Non-pigmented ciliary epithelial cell (primary cell): ENCODE data around the gene TPSG1.
"Not testable (repeated sequence)": the region's sequence is repeated elsewhere in the genome, so short reads cannot be mapped to it uniquely, and the experiment has no call there.

Experiments used
- DNase-seq: peaks from one replicate; pipeline ENCODE4 v3.0.0-alpha.2; 2010; ENCODE audit warnings: low read depth

Gene TPSG1

DNA sequence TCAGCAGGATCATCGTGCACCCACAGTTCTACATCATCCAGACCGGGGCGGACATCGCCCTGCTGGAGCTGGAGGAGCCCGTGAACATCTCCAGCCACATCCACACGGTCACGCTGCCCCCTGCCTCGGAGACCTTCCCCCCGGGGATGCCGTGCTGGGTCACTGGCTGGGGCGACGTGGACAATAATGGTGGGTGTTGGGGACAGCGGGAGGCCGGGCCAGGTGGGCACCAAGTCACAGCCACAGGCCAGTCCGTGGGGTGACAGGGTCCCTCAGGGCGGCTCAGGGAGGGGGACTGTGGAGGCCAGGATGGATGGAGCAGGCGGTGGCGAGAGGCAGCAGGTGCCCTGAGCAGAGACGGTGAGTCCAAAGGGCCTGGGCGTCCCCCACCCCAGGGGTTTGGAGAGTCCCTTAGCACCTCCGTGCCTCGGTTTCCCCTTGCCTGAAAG is 31.8 kb upstream of the TPSG1 start:
- no peak for DNase-seq

DNA sequence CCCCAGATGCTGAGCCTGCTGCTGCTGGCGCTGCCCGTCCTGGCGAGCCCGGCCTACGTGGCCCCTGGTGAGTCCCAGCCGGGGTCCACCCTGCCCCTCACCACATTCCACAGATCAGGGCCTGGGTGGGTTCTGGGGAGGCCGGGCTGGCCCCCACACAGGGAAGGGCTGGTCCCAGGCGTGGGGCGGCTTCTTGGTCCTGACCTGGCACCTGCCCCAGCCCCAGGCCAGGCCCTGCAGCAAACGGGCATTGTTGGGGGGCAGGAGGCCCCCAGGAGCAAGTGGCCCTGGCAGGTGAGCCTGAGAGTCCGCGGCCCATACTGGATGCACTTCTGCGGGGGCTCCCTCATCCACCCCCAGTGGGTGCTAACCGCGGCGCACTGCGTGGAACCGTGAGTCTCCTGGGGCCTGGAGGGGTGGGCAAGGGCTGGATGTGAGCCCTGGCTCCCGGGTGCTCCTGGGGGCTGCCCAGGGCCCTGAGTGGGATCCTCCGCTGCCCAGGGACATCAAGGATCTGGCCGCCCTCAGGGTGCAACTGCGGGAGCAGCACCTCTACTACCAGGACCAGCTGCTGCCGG is 31.3 kb upstream of the TPSG1 start:
- not testable (repeated sequence) for DNase-seq

DNA sequence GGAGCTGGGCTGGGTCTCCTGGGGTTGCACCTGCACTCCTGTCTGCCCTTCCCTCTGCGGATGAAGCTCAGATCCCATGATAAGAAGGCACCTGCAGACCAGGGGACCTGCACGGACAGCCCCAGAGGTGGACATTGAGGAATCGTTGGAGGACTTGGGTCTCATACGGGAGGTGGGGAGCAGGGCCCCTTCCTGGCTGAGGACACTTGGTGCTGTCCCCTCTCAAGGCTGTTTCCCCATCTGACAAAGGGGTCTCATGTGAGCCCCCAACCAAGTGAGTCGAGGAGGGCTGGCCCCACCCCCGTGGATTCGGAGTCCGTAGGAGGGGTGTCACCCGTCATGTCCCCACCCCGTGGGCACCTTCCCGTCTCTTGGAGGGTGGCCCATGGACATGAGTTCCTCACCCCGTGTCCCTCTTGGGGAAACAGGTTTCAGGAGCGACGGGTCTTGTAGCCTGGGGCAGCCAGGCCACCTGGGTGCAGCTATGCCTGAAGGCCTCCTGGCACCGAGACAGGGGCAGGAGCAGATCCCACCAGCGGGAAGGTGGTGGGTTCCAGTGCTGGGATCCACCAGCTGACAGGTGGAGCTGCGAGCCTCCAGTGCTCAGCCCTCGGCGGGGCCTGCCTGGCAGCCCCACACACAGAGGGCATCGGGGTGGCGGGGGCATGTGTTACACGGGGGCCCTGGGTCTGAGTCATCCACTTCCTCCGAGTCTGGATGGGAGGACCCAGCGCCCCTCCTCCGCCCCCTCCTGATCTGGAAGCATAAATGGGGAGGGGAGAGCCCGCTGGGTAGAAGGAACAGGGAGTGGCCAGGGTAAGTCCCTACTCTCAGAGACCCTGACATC is 30.4 kb upstream of the TPSG1 start, which contains the start of gene TPSD1:
Gene TPSD1 (plus strand): TSS at position 794 of the 847 bp plus-strand sequence. CDS start 212 bp downstream, outside the sequence.
- not testable (repeated sequence) for DNase-seq

DNA sequence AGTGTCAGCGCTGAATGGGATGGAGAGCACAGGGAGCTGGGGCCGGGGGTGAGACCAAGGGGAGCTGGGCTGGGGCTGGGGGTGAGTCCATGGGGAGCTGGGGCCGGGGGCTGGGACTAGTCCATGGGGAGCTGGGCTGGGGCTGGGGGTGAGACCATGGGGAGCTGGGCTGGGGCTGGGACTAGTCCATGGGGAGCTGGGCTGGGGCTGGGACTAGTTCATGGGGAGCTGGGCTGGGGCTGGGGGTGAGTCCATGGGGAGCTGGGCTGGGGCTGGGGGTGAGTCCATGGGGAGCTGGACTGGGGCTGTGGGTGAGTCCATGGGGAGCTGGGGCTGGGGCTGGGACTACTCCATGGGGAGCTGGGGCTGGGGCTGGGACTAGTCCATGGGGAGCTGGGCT is 29.8 kb upstream of the TPSG1 start:
- not testable (repeated sequence) for DNase-seq

DNA sequence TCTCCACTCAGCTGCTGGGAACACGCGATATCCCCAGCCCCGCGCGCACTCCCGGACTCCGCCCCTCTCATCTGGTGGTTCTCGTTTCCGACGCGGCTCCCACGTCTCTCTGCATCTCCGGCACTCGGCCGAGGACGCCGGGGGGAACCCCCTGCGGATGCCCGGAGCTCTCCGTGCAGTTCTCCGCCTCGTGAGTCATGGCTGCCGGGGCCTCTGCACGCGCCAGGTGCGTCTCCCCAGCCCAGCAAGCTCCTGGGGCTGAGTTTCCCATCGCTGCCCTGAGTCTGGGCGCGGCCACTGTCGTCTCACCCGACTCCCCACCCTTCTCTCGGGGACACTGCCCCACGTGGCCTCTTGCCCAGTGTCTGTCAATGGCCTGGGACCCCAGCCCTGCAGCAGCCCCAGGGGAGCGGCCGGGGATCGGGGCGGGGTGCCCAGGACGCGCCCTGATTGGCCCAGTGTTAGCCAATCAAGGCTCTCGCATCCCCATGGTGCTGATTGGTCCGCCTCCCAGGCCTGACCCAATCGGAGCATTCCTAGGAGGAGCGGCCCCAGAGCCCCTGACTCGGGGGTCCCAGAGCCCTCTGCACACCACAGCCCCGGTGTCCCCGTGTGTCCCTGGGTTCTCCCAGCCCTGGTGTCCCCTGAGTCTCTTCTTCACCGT is 28.8 kb upstream of the TPSG1 start:
- DNase-seq: not testable (repeated sequence)

DNA sequence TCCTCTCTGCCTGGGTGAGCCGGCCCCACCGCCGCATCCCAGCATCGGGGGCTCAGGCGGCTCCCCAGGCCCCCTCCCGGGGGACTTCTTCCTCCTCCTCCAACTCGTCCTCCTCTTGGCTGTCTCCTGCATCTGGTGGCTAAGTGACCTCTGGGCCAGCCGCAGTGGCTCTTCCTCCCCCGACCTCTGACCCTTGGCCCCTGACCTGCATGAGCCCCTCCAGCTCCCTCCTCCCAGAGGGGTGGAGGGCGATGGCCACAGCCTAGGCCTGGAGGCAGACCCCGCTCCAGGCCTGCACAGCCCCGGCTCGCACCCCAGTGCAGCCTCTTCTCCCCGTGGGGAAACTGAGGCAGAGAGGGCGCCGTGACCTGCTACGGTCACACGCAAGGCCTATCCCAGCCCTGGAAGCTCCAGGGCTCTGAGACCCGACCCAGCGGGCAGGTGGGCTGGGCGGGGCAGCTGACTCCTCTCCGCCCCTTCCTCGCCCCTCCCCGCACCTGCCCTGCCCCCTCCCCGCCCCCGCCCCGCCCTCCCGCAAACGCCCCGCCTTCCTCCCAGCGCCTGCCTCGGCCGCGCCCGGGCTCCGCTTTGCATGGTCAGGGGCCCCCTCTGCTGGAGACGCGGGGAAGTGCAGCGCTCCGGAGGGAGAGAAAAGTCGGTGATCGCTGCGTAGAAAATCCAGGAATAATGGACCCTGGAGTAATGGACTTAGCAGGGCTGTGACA is 24.1 kb upstream of the TPSG1 start:
- DNase-seq: not testable (repeated sequence)

DNA sequence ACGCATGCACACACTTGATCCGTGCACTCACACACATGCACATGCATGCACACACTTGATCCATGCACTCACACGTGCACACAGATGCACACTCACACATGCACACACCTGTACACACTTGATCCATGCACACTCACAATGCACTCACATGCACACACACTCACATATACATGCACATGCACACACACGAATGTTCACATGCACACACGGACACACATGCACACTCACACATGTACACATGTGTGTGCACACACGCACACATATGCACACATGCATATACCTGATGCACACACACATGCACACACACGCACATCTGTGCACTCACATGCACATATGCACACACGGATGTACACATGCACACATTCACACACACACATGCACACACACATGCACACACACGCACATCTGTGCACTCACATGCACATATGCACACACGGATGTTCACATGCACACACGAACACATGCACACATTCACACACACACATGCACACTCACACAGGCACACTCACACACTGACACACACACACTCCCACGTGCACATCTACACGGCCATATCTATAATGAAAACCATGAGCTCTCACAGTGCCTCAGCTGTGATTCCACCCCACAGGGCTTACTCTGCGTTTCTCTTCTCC is 23.0 kb upstream of the TPSG1 start:
- DNase-seq: not testable (repeated sequence)

DNA sequence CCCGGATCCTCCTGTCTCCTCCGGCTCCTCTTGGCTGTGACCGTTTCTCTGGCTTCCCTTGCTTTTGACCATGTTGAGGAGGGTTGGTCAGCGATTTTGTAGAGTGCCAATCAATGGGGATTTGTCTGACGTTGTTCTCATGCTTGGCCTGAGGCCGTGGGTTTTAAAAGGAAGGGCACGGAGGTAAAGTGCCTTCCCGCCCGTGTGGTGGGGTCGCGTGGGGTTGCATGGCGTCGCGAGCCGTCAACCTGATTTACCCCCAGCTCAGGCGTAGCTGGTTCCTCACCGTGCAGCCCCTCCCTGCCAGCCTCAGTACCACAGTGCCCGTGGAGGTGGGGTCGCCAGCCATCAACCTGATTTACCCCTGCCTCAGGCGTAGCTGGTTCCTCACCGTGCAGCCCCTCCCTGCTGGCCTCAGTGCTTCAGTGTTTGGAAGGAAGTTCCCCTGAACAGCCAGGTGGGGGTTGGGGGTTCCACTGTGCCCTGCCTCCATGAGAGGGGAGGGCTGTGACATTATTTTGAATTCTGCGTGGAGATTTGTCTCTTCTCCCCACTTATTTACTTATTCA is 20.5 kb upstream of the TPSG1 start:
- no peak for DNase-seq

DNA sequence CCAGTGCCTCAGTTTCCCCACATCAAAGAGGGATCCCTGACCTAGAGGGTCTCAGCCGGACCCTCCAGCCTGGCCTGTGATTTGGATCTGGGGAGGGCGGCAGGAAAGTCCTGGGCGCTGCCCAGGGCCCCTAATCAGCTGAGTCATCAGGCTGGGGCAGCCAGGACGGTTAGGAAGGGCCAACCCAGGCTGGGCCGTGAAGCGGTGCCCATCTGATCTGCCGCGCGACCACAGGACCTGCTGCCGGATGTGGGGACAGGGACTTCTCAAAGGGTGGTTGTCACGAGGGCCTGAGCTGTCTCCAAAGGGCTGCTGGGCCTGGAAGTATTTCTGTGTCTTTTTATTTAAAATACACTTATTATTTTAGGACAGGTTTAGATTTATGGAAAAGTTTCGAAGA is 19.8 kb upstream of the TPSG1 start:
- DNase-seq: no peak

DNA sequence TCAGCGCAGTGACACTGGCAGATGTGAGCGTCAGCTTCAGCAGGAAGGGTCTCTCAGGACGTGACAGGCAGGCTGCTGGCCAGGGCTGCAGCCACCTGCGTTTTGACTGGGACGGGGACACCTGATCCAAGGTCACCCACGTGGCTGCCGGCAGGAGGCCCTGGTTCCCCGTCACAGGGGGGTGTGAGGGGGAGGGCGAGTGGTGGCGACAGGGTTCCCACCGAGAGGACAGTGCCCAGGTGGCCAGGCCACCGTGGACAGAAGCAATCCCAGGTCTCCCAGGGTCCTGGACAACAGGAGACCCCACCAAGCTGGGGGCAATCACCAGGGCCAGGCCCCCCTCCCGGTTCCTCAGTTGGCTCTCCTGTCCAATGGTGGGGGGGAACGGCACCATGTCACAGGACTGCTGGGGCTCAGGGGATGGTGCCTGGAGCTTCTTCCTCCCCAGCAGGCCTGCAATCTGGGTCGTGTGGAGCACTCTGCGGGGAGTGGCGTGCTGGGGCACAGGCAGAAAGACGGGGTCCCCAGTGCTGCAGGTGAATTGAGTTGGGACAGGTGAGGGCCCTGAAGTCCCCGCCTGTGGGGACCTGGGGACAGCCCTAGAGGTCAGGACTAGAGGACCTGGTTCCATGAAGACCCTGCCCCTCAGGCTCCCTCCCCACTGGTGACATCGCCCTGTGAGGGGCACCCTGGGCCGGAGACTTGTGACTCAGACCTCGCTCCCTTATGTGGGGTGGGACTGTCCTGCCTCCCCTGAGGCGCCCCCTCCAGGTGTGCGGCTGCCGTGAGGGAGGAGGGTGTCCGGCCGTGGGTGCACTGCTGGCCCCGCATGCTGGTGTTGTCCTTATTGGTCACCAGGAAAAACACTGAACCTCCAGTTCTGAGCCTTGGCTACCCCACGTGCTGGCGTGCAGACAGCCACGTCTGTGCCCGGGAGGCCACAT is 19.1 kb upstream of the TPSG1 start:
- DNase-seq: not testable (repeated sequence)

DNA sequence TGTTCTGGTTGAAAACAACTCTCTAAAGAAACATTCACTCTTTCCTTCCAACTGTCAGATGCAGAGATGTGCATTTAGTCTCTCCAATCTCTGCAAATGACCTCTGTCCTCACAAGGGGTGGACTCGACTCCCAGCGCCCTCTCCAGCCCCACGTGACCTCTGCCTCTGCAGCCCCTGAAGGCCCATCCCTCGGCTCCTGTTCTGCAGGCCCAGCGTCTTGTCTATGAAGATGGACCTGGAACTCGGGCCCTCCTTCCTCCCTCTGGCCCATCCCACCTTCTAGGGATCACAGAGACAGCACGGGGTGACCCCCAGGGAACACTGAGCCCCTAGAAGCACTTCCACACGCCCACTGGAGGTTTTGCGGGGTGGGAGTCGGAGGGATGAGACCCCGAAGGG is 18.3 kb upstream of the TPSG1 start:
- not testable (repeated sequence) for DNase-seq

DNA sequence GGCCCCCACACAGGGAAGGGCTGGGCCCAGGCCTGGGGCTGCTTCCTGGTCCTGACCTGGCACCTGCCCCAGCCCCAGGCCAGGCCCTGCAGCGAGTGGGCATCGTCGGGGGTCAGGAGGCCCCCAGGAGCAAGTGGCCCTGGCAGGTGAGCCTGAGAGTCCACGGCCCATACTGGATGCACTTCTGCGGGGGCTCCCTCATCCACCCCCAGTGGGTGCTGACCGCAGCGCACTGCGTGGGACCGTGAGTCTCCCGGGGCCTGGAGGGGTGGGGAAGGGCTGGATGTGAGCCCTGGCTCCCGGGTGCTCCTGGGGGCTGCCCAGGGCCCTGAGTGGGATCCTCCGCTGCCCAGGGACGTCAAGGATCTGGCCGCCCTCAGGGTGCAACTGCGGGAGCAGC is 16.0 kb upstream of the TPSG1 start:
- DNase-seq: not testable (repeated sequence)

DNA sequence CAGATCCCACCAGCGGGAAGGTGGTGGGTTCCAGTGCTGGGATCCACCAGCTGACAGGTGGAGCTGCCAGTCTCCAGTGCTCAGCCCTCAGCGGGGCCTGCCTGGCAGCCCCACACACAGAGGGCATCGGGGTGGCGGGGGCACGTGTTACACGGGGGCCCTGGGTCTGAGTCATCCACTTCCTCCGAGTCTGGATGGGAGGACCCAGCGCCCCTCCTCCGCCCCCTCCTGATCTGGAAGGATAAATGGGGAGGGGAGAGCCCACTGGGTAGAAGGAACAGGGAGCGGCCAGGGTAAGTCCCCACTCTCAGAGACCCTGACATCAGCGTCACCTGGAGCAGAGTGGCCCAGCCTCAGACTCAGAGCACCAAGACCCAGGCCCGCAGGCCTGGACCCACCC is 15.4 kb upstream of the TPSG1 start, which contains the start of gene TPSAB1:
Gene TPSAB1 (plus strand): TSS at position 270 of the 400 bp plus-strand sequence. CDS start 234 bp downstream, outside the sequence.
- DNase-seq: not testable (repeated sequence)

DNA sequence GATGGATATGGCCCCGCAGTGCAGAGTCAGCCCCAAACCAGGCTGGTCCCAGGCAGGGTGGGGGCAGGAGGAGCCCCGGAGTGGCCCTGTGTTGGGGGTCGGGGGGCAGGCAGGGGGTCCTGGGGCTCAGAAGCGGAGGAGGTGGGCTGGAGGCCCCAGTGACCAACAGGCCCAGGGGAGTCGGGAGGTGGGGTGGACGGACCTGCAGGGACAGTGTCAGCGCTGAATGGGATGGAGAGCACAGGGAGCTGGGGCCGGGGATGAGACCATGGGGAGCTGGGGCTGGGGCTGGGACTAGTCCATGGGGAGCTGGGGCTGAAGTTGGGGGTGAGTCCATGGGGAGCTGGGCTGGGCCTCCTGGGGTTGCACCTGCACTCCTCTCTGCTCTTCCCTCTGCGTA is 14.5 kb upstream of the TPSG1 start:
- not testable (repeated sequence) for DNase-seq

DNA sequence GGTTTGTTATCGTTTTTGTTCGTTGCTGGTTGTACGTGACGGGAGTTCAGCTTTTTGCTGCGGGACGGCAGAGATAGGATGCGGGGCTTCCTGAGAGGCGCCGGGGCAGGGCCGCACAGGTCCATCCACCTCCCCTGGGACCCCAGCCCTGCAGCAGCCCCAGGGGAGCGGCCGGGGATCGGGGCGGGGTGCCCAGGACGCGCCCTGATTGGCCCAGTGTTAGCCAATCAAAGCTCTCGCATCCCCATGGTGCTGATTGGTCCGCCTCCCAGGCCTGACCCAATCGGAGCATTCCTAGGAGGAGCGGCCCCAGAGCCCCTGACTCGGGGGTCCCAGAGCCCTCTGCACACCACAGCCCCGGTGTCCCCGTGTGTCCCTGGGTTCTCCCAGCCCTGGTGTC is 13.8 kb upstream of the TPSG1 start:
- DNase-seq: not testable (repeated sequence)

DNA sequence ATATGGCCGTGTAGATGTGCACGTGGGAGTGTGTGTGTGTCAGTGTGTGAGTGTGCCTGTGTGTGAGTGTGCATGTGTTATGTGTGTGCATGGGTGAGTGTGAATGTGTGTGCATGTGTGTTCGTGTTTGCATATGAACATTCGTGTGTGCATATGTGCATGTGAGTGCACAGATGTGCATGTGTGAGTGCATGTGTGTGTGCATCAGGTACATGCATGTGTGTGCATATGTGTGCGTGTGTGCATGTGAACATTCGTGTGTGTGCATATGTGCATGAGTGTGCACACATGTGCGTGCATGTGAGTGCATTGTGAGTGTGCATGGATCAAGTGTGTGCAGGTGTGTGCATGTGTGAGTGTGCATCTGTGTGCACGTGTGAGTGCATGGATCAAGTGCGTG is 12.9 kb upstream of the TPSG1 start:
- DNase-seq: no peak

DNA sequence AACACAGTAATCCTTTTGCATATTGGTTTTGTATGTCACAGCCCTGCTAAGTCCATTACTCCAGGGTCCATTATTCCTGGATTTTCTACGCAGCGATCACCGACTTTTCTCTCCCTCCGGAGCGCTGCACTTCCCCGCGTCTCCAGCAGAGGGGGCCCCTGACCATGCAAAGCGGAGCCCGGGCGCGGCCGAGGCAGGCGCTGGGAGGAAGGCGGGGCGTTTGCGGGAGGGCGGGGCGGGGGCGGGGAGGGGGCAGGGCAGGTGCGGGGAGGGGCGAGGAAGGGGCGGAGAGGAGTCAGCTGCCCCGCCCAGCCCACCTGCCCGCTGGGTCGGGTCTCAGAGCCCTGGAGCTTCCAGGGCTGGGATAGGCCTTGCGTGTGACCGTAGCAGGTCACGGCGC is 11.6 kb upstream of the TPSG1 start:
- not testable (repeated sequence) for DNase-seq

DNA sequence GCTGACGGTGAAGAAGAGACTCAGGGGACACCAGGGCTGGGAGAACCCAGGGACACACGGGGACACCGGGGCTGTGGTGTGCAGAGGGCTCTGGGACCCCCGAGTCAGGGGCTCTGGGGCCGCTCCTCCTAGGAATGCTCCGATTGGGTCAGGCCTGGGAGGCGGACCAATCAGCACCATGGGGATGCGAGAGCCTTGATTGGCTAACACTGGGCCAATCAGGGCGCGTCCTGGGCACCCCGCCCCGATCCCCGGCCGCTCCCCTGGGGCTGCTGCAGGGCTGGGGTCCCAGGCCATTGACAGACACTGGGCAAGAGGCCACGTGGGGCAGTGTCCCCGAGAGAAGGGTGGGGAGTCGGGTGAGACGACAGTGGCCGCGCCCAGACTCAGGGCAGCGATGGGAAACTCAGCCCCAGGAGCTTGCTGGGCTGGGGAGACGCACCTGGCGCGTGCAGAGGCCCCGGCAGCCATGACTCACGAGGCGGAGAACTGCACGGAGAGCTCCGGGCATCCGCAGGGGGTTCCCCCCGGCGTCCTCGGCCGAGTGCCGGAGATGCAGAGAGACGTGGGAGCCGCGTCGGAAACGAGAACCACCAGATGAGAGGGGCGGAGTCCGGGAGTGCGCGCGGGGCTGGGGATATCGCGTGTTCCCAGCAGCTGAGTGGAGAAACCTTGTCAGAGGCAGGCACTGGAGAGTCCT is 7.1 kb upstream of the TPSG1 start:
- DNase-seq: not testable (repeated sequence)

DNA sequence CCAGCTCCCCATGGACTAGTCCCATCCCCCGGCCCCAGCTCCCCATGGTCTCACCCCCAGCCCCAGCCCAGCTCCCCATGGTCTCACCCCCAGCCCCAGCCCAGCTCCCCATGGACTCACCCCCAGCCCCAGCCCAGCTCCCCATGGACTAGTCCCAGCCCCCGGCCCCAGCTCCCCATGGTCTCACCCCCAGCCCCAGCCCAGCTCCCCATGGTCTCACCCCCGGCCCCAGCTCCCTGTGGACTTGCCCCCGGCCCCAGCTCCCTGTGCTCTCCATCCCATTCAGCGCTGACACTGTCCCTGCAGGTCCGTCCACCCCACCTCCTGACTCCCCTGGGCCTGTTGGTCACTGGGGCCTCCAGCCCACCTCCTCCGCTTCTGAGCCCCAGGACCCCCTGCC is 6.2 kb upstream of the TPSG1 start:
- not testable (repeated sequence) for DNase-seq
